GM19238 (cell line): ENCODE results near the gene LARP6.
"Not testable (repeated sequence)": the region's sequence is repeated elsewhere in the genome, so short reads cannot be mapped to it uniquely, and the experiment has no call there.

Experiments used
- DNase-seq: peaks from one replicate; pipeline ENCODE4 v3.0.0; 2011; ENCODE audit warnings: low spot score; ENCODE audit not compliant: insufficient read length

LARP6 gene

GRCh38 chr15:70831094-70831911, 22.7 kb downstream of the LARP6 start:
- DNase-seq, result no peak

GRCh38 chr15:70830615-70831014, 23.3 kb downstream of the LARP6 start:
- no peak for DNase-seq

GRCh38 chr15:70829371-70830166, 24.4 kb downstream of the LARP6 start:
- no peak for DNase-seq

GRCh38 chr15:70827721-70828120, 26.2 kb downstream of the LARP6 start:
- no peak for DNase-seq

GRCh38 chr15:70826634-70827033, 27.3 kb downstream of the LARP6 start:
- no peak for DNase-seq

GRCh38 chr15:70825841-70826240, 28.1 kb downstream of the LARP6 start:
- DNase-seq, result no peak

GRCh38 chr15:70823196-70823595, 30.8 kb downstream of the LARP6 start:
- DNase-seq, result no peak

- no peak for DNase-seq
These were observed 33.7 kb downstream of the LARP6 start for GRCh38 chr15:70820214-70820613.

GRCh38 chr15:70818580-70818979, 35.4 kb downstream of the LARP6 start:
- DNase-seq, result no peak

- no peak for DNase-seq
These were observed 36.7 kb downstream of the LARP6 start for GRCh38 chr15:70817266-70817665.

- DNase-seq, result no peak
These were observed 38.4 kb downstream of the LARP6 start for GRCh38 chr15:70815604-70816003.

GRCh38 chr15:70815011-70815410, 38.9 kb downstream of the LARP6 start:
- not testable (repeated sequence) for DNase-seq

- no peak for DNase-seq
These were observed 41.1 kb downstream of the LARP6 start for GRCh38 chr15:70812827-70813364.

GRCh38 chr15:70810916-70811578, 42.9 kb downstream of the LARP6 start:
- DNase-seq, result no peak

- no peak for DNase-seq
These were observed 46.8 kb downstream of the LARP6 start for GRCh38 chr15:70806992-70807712.

- DNase-seq, result not testable (repeated sequence)
These were observed 49.6 kb downstream of the LARP6 start for GRCh38 chr15:70804388-70804787.

- DNase-seq, result no peak
These were observed 51.3 kb downstream of the LARP6 start for GRCh38 chr15:70802629-70803028.

- no peak for DNase-seq
These were observed 52.8 kb downstream of the LARP6 start for GRCh38 chr15:70801109-70801508.

GRCh38 chr15:70799667-70800450, 54.1 kb downstream of the LARP6 start:
- no peak for DNase-seq

GRCh38 chr15:70797464-70797863, 56.5 kb downstream of the LARP6 start:
- DNase-seq, result no peak
